PC-3 (cell line): ENCODE results near the gene SGTA. TPM values are rescaled to one million over a fixed set of nuclear protein-coding genes. Genes with fewer than 3 reads are reported as not detected.

Experiments
- ATAC-seq: fragments of 200-7000 bp; cut with Tn5 transposase; 2 replicates; pipeline ENCODE4 v1.9.1; 2020; ENCODE audit warnings: mild to moderate bottlenecking, moderate library complexity
- BruUV-seq: library from RNA; stranded (reverse); fragments of 400-500 nt; replicated peaks from 2 replicates; lab custom pipeline; 2021; lab: Mats Ljungman, UMichigan
- CTCF ChIA-PET: fragments of 300-600 bp; sonication (Branson Sonifier 250); formaldehyde crosslinking; loops from one replicate; lab custom pipeline; 2022; ENCODE audit warnings: antibody characterized with exemption; lab: Charles Lee
- POLR2A ChIA-PET: fragments of 300-600 bp; sonication (Branson Sonifier 250); formaldehyde crosslinking; loops from one replicate; lab custom pipeline; 2022; ENCODE audit warnings: antibody characterized with exemption; ENCODE audit not compliant: unreplicated experiment; lab: Charles Lee
- DNase-seq: peaks from one replicate; pipeline ENCODE4 v3.0.0-alpha.2; 2015
- H2AFZ ChIP-seq: fragments of 300-600 bp; sonication (generic); 2 replicates; pipeline ENCODE4 v1.6.0; 2016; ENCODE audit warnings: antibody characterized with exemption, low read length
- H3F3A ChIP-seq: fragments of 300-600 bp; sonication (generic); one replicate; pipeline ENCODE4 v1.6.0; 2017; ENCODE audit warnings: antibody characterized with exemption, low read length, control low read depth, mild to moderate bottlenecking; ENCODE audit not compliant: unreplicated experiment
- H3K27ac ChIP-seq: fragments of 300-600 bp; sonication (generic); 2 replicates; pipeline ENCODE4 v1.5.1; 2016; ENCODE audit warnings: mild to moderate bottlenecking, low read length
- H3K27me3 ChIP-seq: fragments of 300-600 bp; sonication (generic); 2 replicates; pipeline ENCODE4 v1.6.1; 2016; ENCODE audit warnings: low read length, mixed read lengths
- H3K36me3 ChIP-seq: fragments of 300-600 bp; sonication (generic); 2 replicates; pipeline ENCODE4 v1.6.1; 2016; ENCODE audit warnings: low read depth, mixed run types, low read length, mixed read lengths
- H3K4me1 ChIP-seq: fragments of 300-600 bp; sonication (generic); 2 replicates; pipeline ENCODE4 v1.5.1; 2016; ENCODE audit warnings: low read length; ENCODE audit not compliant: insufficient read depth
- H3K4me2 ChIP-seq: fragments of 300-600 bp; sonication (generic); 2 replicates; pipeline ENCODE4 v1.6.0; 2016; ENCODE audit warnings: low read length
- H3K4me3 ChIP-seq: fragments of 300-600 bp; sonication (generic); 2 replicates; pipeline ENCODE4 v1.5.1; 2016; ENCODE audit warnings: mild to moderate bottlenecking, low read length, mixed read lengths
- H3K79me2 ChIP-seq: fragments of 300-600 bp; sonication (generic); 2 replicates; pipeline ENCODE4 v1.6.1; 2017; ENCODE audit warnings: low read length, mixed read lengths
- H3K9ac ChIP-seq: fragments of 300-600 bp; sonication (generic); 2 replicates; pipeline ENCODE4 v1.6.0; 2016; ENCODE audit warnings: mild to moderate bottlenecking, low read length
- H3K9me2 ChIP-seq: fragments of 300-600 bp; sonication (generic); replicated peaks from 2 replicates; pipeline ENCODE4 v1.6.1; 2016; ENCODE audit warnings: mixed run types, low read length, mixed read lengths
- H3K9me3 ChIP-seq: fragments of 300-600 bp; sonication (generic); 2 replicates; pipeline ENCODE4 v1.6.1; 2016; ENCODE audit warnings: low read length, mixed read lengths
- H4K20me1 ChIP-seq: fragments of 300-600 bp; sonication (generic); 2 replicates; pipeline ENCODE4 v1.6.1; 2016; ENCODE audit warnings: low read length, mixed read lengths
- EZH2 ChIP-seq: fragments of 300-600 bp; sonication (generic); IDR thresholded peaks from one replicate; pipeline ENCODE4 v1.6.1; 2017; ENCODE audit warnings: antibody characterized with exemption, mild to moderate bottlenecking, low read length; ENCODE audit not compliant: unreplicated experiment
- EZH2phosphoT487 ChIP-seq: fragments of 300-600 bp; sonication (generic); IDR thresholded peaks from 2 replicates; pipeline ENCODE4 v1.6.1; 2018; ENCODE audit warnings: mild to moderate bottlenecking, antibody characterized with exemption, low read length, borderline replicate concordance
- intact Hi-C: fragments of 100-400 bp; cut with micrococcal nuclease; formaldehyde crosslinking; loops from 2 replicates; pipeline ENCODE4 v1.9.0; 2023
- total RNA-seq: library from RNA; depleted of rRNA; stranded (reverse); fragments of >200 nt; gene quantifications from 2 replicates; pipeline ENCODE4 v1.2.3, GENCODE V29; 2014
- TF ChIP-seq, protein P1 (sequence below): fragments of 300-600 bp; sonication (generic); conservative IDR thresholded peaks from 2 replicates; pipeline ENCODE4 v1.5.1; 2017; ENCODE audit warnings: antibody characterized with exemption, low read depth, mild to moderate bottlenecking, low read length

SGTA gene
- total RNA-seq, 1 experiment from 2014 or later: 78.6 TPM

DNA sequence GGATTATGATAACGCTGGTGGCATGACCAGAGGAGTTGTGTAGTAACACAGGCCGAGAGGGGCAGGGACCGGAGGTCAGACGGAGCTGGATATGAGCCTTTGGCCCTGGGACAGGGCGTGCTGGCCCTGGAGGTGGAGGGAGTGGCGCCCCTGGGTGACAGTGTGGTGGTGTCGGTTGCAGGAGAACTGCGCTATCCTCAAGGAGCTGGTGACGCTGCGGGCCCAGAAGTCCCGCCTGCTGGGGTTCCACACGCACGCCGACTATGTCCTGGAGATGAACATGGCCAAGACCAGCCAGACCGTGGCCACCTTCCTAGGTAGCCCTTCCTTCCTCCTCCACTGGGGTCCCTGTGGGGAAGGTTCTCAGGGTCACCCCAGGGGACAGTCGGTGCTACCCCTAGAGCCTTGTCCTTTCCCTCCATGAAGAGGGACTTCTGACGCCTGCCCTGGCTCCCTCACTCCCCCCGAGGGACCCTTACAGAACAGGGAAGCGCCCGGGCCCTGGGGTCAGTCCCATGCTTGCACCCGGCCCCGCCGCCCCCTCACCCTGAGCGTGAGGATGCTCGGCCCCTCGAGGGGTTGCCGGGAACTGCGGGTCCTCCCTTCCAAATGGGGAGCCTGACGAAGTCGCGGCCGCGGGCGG, 23.8 kb upstream of the SGTA start:
- Histone ChIP-seq H3K9me3 (no peaks in the 10 kb centered on the region), H3K4me2 (no peak overlapping the region), H3F3A (no peaks in the 10 kb centered on the region), H3K79me2 (no peaks in the 10 kb centered on the region), H3K36me3 (no peaks in the 10 kb centered on the region; the same call in 1 of the 2 replicates), H4K20me1 (no peaks in the 10 kb centered on the region), H3K27ac (no peak overlapping the region), H3K9me2 (no peaks in the 10 kb centered on the region), H3K27me3 (no peaks in the 10 kb centered on the region), H3K9ac (no peak overlapping the region), H3K4me1 (no peaks in the 10 kb centered on the region), H3K4me3 (no peak overlapping the region), H2AFZ (no peak overlapping the region)
- ATAC-seq (no peak), DNase-seq (no peak)
- CTCF ChIA-PET: no interaction called here
- no peak for TF ChIP-seq EZH2phosphoT487
- TF ChIP-seq, protein P1, sequence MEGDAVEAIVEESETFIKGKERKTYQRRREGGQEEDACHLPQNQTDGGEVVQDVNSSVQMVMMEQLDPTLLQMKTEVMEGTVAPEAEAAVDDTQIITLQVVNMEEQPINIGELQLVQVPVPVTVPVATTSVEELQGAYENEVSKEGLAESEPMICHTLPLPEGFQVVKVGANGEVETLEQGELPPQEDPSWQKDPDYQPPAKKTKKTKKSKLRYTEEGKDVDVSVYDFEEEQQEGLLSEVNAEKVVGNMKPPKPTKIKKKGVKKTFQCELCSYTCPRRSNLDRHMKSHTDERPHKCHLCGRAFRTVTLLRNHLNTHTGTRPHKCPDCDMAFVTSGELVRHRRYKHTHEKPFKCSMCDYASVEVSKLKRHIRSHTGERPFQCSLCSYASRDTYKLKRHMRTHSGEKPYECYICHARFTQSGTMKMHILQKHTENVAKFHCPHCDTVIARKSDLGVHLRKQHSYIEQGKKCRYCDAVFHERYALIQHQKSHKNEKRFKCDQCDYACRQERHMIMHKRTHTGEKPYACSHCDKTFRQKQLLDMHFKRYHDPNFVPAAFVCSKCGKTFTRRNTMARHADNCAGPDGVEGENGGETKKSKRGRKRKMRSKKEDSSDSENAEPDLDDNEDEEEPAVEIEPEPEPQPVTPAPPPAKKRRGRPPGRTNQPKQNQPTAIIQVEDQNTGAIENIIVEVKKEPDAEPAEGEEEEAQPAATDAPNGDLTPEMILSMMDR: no peak
- POLR2A ChIA-PET: no interaction called here
- intact Hi-C loops: no loop called here
- no TSS peak for BruUV-seq

DNA sequence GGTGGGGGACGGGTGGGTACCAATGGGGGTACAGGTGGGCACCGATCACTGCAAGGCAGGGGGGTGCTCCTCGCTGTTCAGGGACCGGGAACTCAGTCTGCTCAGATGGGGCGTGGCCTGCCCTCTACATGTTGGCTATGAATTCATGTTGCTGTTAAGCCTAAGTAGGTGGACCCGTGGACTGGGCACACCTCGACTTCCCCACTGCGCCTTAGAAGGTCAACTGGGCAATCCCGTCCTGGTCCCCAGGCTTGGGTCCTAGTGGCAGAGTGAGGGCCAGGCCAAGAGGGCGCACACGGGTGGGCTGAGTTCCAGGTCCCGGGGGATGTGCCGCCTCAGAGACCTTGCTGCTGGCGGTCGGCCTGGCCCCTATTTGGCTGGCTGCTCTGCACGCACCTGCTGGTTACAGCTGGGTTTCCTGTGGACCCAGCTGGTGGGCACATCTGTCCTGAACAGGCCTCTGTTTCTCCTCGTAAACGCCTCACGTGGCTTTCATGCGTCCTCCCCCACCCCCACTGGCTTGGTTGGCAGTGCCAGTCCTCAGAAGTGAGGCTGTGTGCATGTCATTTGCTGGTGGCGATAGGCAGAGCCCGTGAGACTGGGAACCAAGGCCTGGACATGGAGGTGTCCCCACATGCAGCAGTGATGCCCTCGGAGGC, 23.0 kb upstream of the SGTA start:
- no peaks in the 10 kb centered on the region for H3K4me1 ChIP-seq
- H3K27ac ChIP-seq: no peak overlapping the region
- CTCF ChIA-PET: no interaction called here
- H3K4me2 ChIP-seq: no peak overlapping the region
- no peaks in the 10 kb centered on the region for H3F3A ChIP-seq
- no peak for DNase-seq
- H3K9me2 ChIP-seq: no peaks in the 10 kb centered on the region
- TF ChIP-seq, protein P1: no peak
- TF ChIP-seq EZH2phosphoT487 (no peak), EZH2 (no peak)
- no peak for ATAC-seq
- H3K9ac ChIP-seq: no peak overlapping the region
- intact Hi-C loops: no loop called here
- POLR2A ChIA-PET: no interaction called here
- no peaks in the 10 kb centered on the region for H3K79me2 ChIP-seq
- no TSS peak for BruUV-seq
- no peaks in the 10 kb centered on the region for H4K20me1 ChIP-seq
- H3K36me3 ChIP-seq: no peaks in the 10 kb centered on the region; the same call in 1 of the 2 replicates
- no peaks in the 10 kb centered on the region for H3K27me3 ChIP-seq
- H3K4me3 ChIP-seq: no peak overlapping the region
- H3K9me3 ChIP-seq: no peaks in the 10 kb centered on the region
- H2AFZ ChIP-seq: no peak overlapping the region

- Histone ChIP-seq H2AFZ (no peak overlapping the region), H3F3A (no peaks in the 10 kb centered on the region), H3K4me1 (no peaks in the 10 kb centered on the region), H3K9me2 (no peaks in the 10 kb centered on the region), H3K27me3 (no peaks in the 10 kb centered on the region), H3K9ac (no peak overlapping the region), H3K27ac (no peak overlapping the region), H3K9me3 (no peaks in the 10 kb centered on the region), H4K20me1 (no peaks in the 10 kb centered on the region), H3K36me3 (no peaks in the 10 kb centered on the region; the same call in 1 of the 2 replicates), H3K4me3 (no peak overlapping the region), H3K4me2 (no peak overlapping the region), H3K79me2 (no peaks in the 10 kb centered on the region)
- intact Hi-C loops: no loop called here
- DNase-seq: no peak
- ChIA-PET CTCF (no interaction called here), POLR2A (no interaction called here)
- no TSS peak for BruUV-seq
- TF ChIP-seq, protein P1: no peak
- TF ChIP-seq EZH2phosphoT487 (no peak), EZH2 (no peak)
- ATAC-seq: no peak
These were observed 22.3 kb upstream of the SGTA start for GRCh38 chr19:2805261-2805900.
